Left cardiac atrium (tissue), 4 donors: ENCODE data around the gene SMYD2. TPM values are rescaled to one million over a fixed set of nuclear protein-coding genes. Genes with fewer than 3 reads are reported as not detected.

Source experiments
- ATAC-seq, 2 donors: fragments of 200-7000 bp; cut with Tn5 transposase; one replicate each; pipeline ENCODE4 v1.9.1; 2020; ENCODE audit warnings: mild to moderate bottlenecking in 2 of 2, moderate library complexity in 2 of 2
- DNase-seq: peaks from one replicate; pipeline ENCODE4 v3.0.0-alpha.2; 2020
- intact Hi-C, 2 donors: fragments of 100-400 bp; cut with DNase I; formaldehyde crosslinking; loops; one replicate each; pipeline versions ENCODE4 v1.14.1 to v1.15.1; 2022 to 2023
- total RNA-seq, 2 donors: library from RNA; stranded (reverse); fragmentation: NEBNext Ultra II Directional; extraction: Animal tissue kit (Norgen Biotek cat#: 25700); gene quantifications; one replicate each; pipeline ENCODE4 v1.2.1, GENCODE V29; 2021
- donor health status: DM: no; HTN: yes; CAD: no.
- donor health status: DM: no; HTN: yes; CAD: no; lungs with severe emphysema.
- donor health status: DM: yes; HTN: yes; CAD: no.
- donor health status: Dilated cardiomyopathy.

The SMYD2 gene
- total RNA-seq, 2 donors from 2014 or later, result 8.7 to 9.4 TPM

GRCh38 chr1:214341932-214342331 lies 61.0 kb downstream of the SMYD2 start:
- no peak for ATAC-seq
- DNase-seq, result no peak
- intact Hi-C loops, result no loop called here

GRCh38 chr1:214342525-214342924 lies 61.6 kb downstream of the SMYD2 start:
- no peak for ATAC-seq
- intact Hi-C loops, result no loop called here
- DNase-seq, result no peak

GRCh38 chr1:214344897-214345296 lies 63.9 kb downstream of the SMYD2 start:
- intact Hi-C loops, result no loop called here
- DNase-seq, result no peak
- ATAC-seq, result no peak

GRCh38 chr1:214349008-214349407 lies 68.0 kb downstream of the SMYD2 start:
- intact Hi-C loops, result no loop called here
- DNase-seq (no peak), ATAC-seq (no peak)

GRCh38 chr1:214349781-214350180 lies 68.8 kb downstream of the SMYD2 start:
- no peak for DNase-seq
- ATAC-seq, result no peak
- intact Hi-C loops, result no loop called here

- ATAC-seq (no peak), DNase-seq (no peak)
- intact Hi-C loops, result no loop called here
These were observed 70.8 kb downstream of the SMYD2 start for GRCh38 chr1:214351551-214352277.

GRCh38 chr1:214352838-214353237 lies 71.9 kb downstream of the SMYD2 start:
- ATAC-seq, result no peak
- intact Hi-C loops, result no loop called here
- no peak for DNase-seq

- no peak for DNase-seq
- intact Hi-C loops, result no loop called here
- no peak for ATAC-seq
These were observed 73.6 kb downstream of the SMYD2 start for GRCh38 chr1:214354440-214355148.

GRCh38 chr1:214360116-214360515 lies 79.2 kb downstream of the SMYD2 start:
- ATAC-seq (no peak), DNase-seq (no peak)
- intact Hi-C loops, result no loop called here

- ATAC-seq, result no peak
- DNase-seq, result no peak
- intact Hi-C loops, result no loop called here
These were observed 79.7 kb downstream of the SMYD2 start for GRCh38 chr1:214360525-214361164.

- ATAC-seq, result no peak
- intact Hi-C loops, result no loop called here
These were observed 80.7 kb downstream of the SMYD2 start for GRCh38 chr1:214361636-214362035.

GRCh38 chr1:214362188-214362882 lies 81.4 kb downstream of the SMYD2 start:
- ATAC-seq (peak; percentile 70 to 73), DNase-seq (peak; percentile 50)
- intact Hi-C loops, result no loop called here

More at GRCh38 chr1:214361636-214362035, 80.7 kb downstream of the SMYD2 start:
- DNase-seq, result no peak

GRCh38 chr1:214363386-214363785 lies 82.4 kb downstream of the SMYD2 start:
- DNase-seq (no peak), ATAC-seq (peak in 1 of 2 donors; percentile 34)
- intact Hi-C loops, result no loop called here

- peak; percentile 84 for DNase-seq
- peak; percentile 39 to 90 for ATAC-seq
- intact Hi-C loops, result no loop called here
These were observed 83.4 kb downstream of the SMYD2 start for GRCh38 chr1:214364386-214364785.

GRCh38 chr1:214364786-214365295 lies 83.9 kb downstream of the SMYD2 start:
- intact Hi-C loops, result no loop called here
- no peak for DNase-seq
- ATAC-seq, result no peak

- no peak for ATAC-seq
- DNase-seq, result no peak
- intact Hi-C loops, result no loop called here
These were observed 86.9 kb downstream of the SMYD2 start for GRCh38 chr1:214367841-214368240.

- no peak for ATAC-seq
- DNase-seq, result no peak
- intact Hi-C loops, result no loop called here
These were observed 88.4 kb downstream of the SMYD2 start for GRCh38 chr1:214369364-214369763.

- DNase-seq (no peak), ATAC-seq (no peak)
- intact Hi-C loops, result no loop called here
These were observed 89.7 kb downstream of the SMYD2 start for GRCh38 chr1:214370615-214371014.

GRCh38 chr1:214372092-214372491 lies 91.1 kb downstream of the SMYD2 start:
- ATAC-seq, result peak in 1 of 2 donors; percentile 67
- peak; percentile 34 for DNase-seq
- intact Hi-C loops, result no loop called here

GRCh38 chr1:214377485-214377884 lies 96.5 kb downstream of the SMYD2 start:
- intact Hi-C loops, result no loop called here
- DNase-seq, result no peak
- ATAC-seq, result no peak
